Caco-2 (cell line): ENCODE measurements around the gene BTBD9. TPM values are rescaled to one million over a fixed set of nuclear protein-coding genes. Genes with fewer than 3 reads are reported as not detected.

Experiments
- BruUV-seq: library from RNA; stranded (reverse); fragments of 400-500 nt; replicated peaks from 2 replicates; lab custom pipeline; 2021; lab: Mats Ljungman, UMichigan
- CTCF ChIA-PET: fragments of 300-600 bp; sonication (Branson Sonifier 250); formaldehyde crosslinking; loops from one replicate; lab custom pipeline; 2022; ENCODE audit warnings: antibody characterized with exemption; lab: Charles Lee
- POLR2A ChIA-PET: fragments of 300-600 bp; sonication (Branson Sonifier 250); formaldehyde crosslinking; loops from one replicate; lab custom pipeline; 2022; ENCODE audit warnings: antibody characterized with exemption; lab: Charles Lee
- DNase-seq, 2 experiments: peaks; one replicate each; pipeline versions ENCODE4 v3.0.0 to v3.0.0-alpha.2; 2020 to 2022
- H3K27me3 ChIP-seq: replicated peaks from 2 replicates; pipeline ENCODE4 v1.6.0; 2011; ENCODE audit warnings: low read length; ENCODE audit not compliant: control insufficient read depth, insufficient read depth
- H3K36me3 ChIP-seq: 2 replicates; pipeline ENCODE4 v1.5.1; 2011; ENCODE audit warnings: low read length; ENCODE audit not compliant: control insufficient read depth, insufficient read depth
- H3K4me1 ChIP-seq: fragments of 250-450 bp; sonication (Bioruptor Pico); 2 replicates; pipeline ENCODE4 v1.5.1; 2020; ENCODE audit warnings: mild to moderate bottlenecking
- H3K4me3 ChIP-seq: 2 replicates; pipeline ENCODE4 v1.5.1; 2011; ENCODE audit warnings: low read depth, mild to moderate bottlenecking, control low read depth, low read length
- H3K9me3 ChIP-seq: fragments of 250-450 bp; sonication (Bioruptor Pico); 2 replicates; pipeline ENCODE4 v1.5.1; 2020; ENCODE audit warnings: mild to moderate bottlenecking, moderate library complexity
- H3K27ac Mint-ChIP-seq: one replicate; pipeline ENCODE4 v1.8.0; 2022; ENCODE audit warnings: mixed read lengths; ENCODE audit not compliant: unreplicated experiment
- H3K27me3 Mint-ChIP-seq: one replicate; pipeline ENCODE4 v1.8.0; 2022; ENCODE audit warnings: mixed read lengths; ENCODE audit not compliant: insufficient read depth, unreplicated experiment
- H3K36me3 Mint-ChIP-seq: one replicate; pipeline ENCODE4 v1.8.0; 2022; ENCODE audit warnings: mild to moderate bottlenecking, mixed read lengths; ENCODE audit not compliant: insufficient read depth, unreplicated experiment
- H3K4me1 Mint-ChIP-seq: one replicate; pipeline ENCODE4 v1.8.0; 2022; ENCODE audit warnings: low read depth, mixed read lengths; ENCODE audit not compliant: unreplicated experiment
- H3K4me3 Mint-ChIP-seq: one replicate; pipeline ENCODE4 v1.8.0; 2022; ENCODE audit warnings: mild to moderate bottlenecking, moderate library complexity, mixed read lengths; ENCODE audit not compliant: unreplicated experiment
- H3K9me3 Mint-ChIP-seq: one replicate; pipeline ENCODE4 v1.8.0; 2022; ENCODE audit warnings: mixed read lengths; ENCODE audit not compliant: unreplicated experiment
- CTCF ChIP-seq, 2 experiments: fragments of 200-600 bp in 1 of 2; IDR thresholded peaks; 1 replicate in 1 of 2; 2 replicates in 1 of 2; pipeline versions ENCODE4 v1.5.1 to v1.8.0; 2011 to 2022; ENCODE audit warnings: antibody characterized with exemption in 1 of 2, control low read depth in 1 of 2, inconsistent platforms in 1 of 2, low read depth in 1 of 2, low read length in 1 of 2, mild to moderate bottlenecking in 1 of 2, moderate library complexity in 1 of 2; ENCODE audit not compliant: insufficient read depth in 1 of 2, severe bottlenecking in 1 of 2, unreplicated experiment in 1 of 2
- intact Hi-C: fragments of 100-400 bp; cut with micrococcal nuclease; formaldehyde crosslinking; loops from one replicate; pipeline ENCODE4 v1.10.0; 2022; ENCODE audit not compliant: unreplicated experiment
- total RNA-seq: library from RNA; stranded (reverse); gene quantifications from 2 replicates; pipeline ENCODE4 v1.2.3, GENCODE V29; 2022

The BTBD9 gene
- total RNA-seq, 1 experiment from 2014 or later, result 19.6 TPM

- intact Hi-C loops, result no loop called here
- no peaks in the 10 kb centered on the region for H3K27me3 Mint-ChIP-seq
- H3K36me3 Mint-ChIP-seq, result no peaks in the 10 kb centered on the region
- no peaks in the 10 kb centered on the region for H3K36me3 ChIP-seq
- ChIA-PET CTCF (no interaction called here), POLR2A (no interaction called here)
- no TSS peak for BruUV-seq
- no peaks in the 10 kb centered on the region for H3K9me3 Mint-ChIP-seq
- no peaks in the 10 kb centered on the region for H3K9me3 ChIP-seq
- H3K4me3 Mint-ChIP-seq, result no peak overlapping the region
- no peak overlapping the region for H3K27ac Mint-ChIP-seq
- no peak overlapping the region for H3K4me3 ChIP-seq
- peaks cover 21% of the 10 kb centered on the region for H3K4me1 ChIP-seq
- DNase-seq, result no peak
- no peak for TF ChIP-seq CTCF (IDR thresholded peaks at IDR 0.05; ENCODE audit: insufficient read depth in 1 of 2, low read depth in 1 of 2, low read length in 1 of 2, severe bottlenecking in 1 of 2, unreplicated experiment in 1 of 2)
- H3K27me3 ChIP-seq, result no peaks in the 10 kb centered on the region
- peaks cover 6% of the 10 kb centered on the region for H3K4me1 Mint-ChIP-seq
These were observed 87.6 kb downstream of the BTBD9 start for GRCh38 chr6:38552121-38552520.

GRCh38 chr6:38549795-38550194 is 89.9 kb downstream of the BTBD9 start:
- Histone ChIP-seq H3K27me3 (no peaks in the 10 kb centered on the region), H3K4me3 (no peak overlapping the region), H3K36me3 (no peaks in the 10 kb centered on the region), H3K9me3 (no peaks in the 10 kb centered on the region), H3K4me1 (peaks cover 3% of the 10 kb centered on the region; the same call in 1 of the 2 replicates)
- no peaks in the 10 kb centered on the region for H3K36me3 Mint-ChIP-seq
- H3K4me3 Mint-ChIP-seq, result no peak overlapping the region
- H3K27me3 Mint-ChIP-seq, result no peaks in the 10 kb centered on the region
- ChIA-PET CTCF (no interaction called here), POLR2A (no interaction called here)
- intact Hi-C loops, result no loop called here
- no peak overlapping the region for H3K27ac Mint-ChIP-seq
- H3K9me3 Mint-ChIP-seq, result no peaks in the 10 kb centered on the region
- no peak for DNase-seq
- no peak for TF ChIP-seq CTCF (IDR thresholded peaks at IDR 0.05; ENCODE audit: insufficient read depth in 1 of 2, low read depth in 1 of 2, low read length in 1 of 2, severe bottlenecking in 1 of 2, unreplicated experiment in 1 of 2)
- peaks cover 1% of the 10 kb centered on the region for H3K4me1 Mint-ChIP-seq
- BruUV-seq, result no TSS peak

- Histone ChIP-seq H3K9me3 (no peaks in the 10 kb centered on the region), H3K4me3 (no peak overlapping the region), H3K4me1 (no peaks in the 10 kb centered on the region), H3K27me3 (no peaks in the 10 kb centered on the region), H3K36me3 (no peaks in the 10 kb centered on the region)
- CTCF ChIA-PET, result no interaction called here
- DNase-seq, result no peak
- H3K4me3 Mint-ChIP-seq, result no peak overlapping the region
- H3K36me3 Mint-ChIP-seq, result no peaks in the 10 kb centered on the region
- intact Hi-C loops, result no loop called here
- H3K9me3 Mint-ChIP-seq, result no peaks in the 10 kb centered on the region
- TF ChIP-seq CTCF (IDR thresholded peaks at IDR 0.05; ENCODE audit: insufficient read depth in 1 of 2, low read depth in 1 of 2, low read length in 1 of 2, severe bottlenecking in 1 of 2, unreplicated experiment in 1 of 2), result no peak
- H3K4me1 Mint-ChIP-seq, result no peaks in the 10 kb centered on the region
- POLR2A ChIA-PET, result interaction anchor here (0.7 kb wide), 1 partner anchor 101 kb away, joined by 3 read pairs; no protein-coding TSS in a partner anchor
- no TSS peak for BruUV-seq
- no peak overlapping the region for H3K27ac Mint-ChIP-seq
- H3K27me3 Mint-ChIP-seq, result no peaks in the 10 kb centered on the region
These were observed 90.5 kb downstream of the BTBD9 start for GRCh38 chr6:38549180-38549579.
